Right lobe of liver (tissue), 6 donors: ENCODE measurements around the gene PRLHR. TPM values are rescaled to one million over a fixed set of nuclear protein-coding genes. Genes with fewer than 3 reads are reported as not detected.
A peak's percentile ranks its signal among the peaks of the same experiment; 100 is the strongest.

Experiments
- ATAC-seq, 4 donors: fragments of 200-7000 bp; cut with Tn5 transposase; one replicate each; pipeline ENCODE4 v1.9.1; 2020; ENCODE audit warnings: mild to moderate bottlenecking in 4 of 4, moderate library complexity in 4 of 4
- DNase-seq, 3 donors: peaks; one replicate each; pipeline ENCODE4 v3.0.0-alpha.2; 2020
- H3K27ac ChIP-seq, 3 donors: fragments of 200-600 bp; one replicate each; pipeline ENCODE4 v1.8.0; 2022
- H3K27me3 ChIP-seq, 2 donors: fragments of 200-600 bp; one replicate each; pipeline ENCODE4 v1.8.0; 2022
- H3K36me3 ChIP-seq, 4 donors: fragments of 200-600 bp; sonication (generic) in 1 of 4; one replicate each; pipeline versions ENCODE4 v1.5.1 to v1.8.0; 2017 to 2022; ENCODE audit warnings: control low read depth in 1 of 4
- H3K4me1 ChIP-seq, 4 donors: fragments of 200-600 bp; sonication (generic) in 1 of 4; one replicate each; pipeline versions ENCODE4 v1.5.1 to v1.8.0; 2017 to 2022; ENCODE audit warnings: control low read depth in 1 of 4
- H3K4me3 ChIP-seq, 3 donors: fragments of 200-600 bp; one replicate each; pipeline ENCODE4 v1.8.0; 2022
- H3K9me3 ChIP-seq, 4 donors: fragments of 200-600 bp; sonication (generic) in 1 of 4; one replicate each; pipeline versions ENCODE4 v1.5.1 to v1.8.0; 2017 to 2022; ENCODE audit warnings: control low read depth in 1 of 4
- POLR2A ChIP-seq: fragments of 450-650 bp; IDR thresholded peaks from one replicate; pipeline ENCODE4 v1.6.1; 2017; ENCODE audit warnings: antibody characterized with exemption, mild to moderate bottlenecking
- WGBS: methylation state at CpG from one replicate; pipeline ENCODE4 v1.1.6; 2018; ENCODE audit warnings: low coverage, low lambda C conversion rate; ENCODE audit not compliant: insufficient coverage; ENCODE audit errors: missing lambda C conversion rate; 5-methylcytosine and 5-hydroxymethylcytosine counted together
- intact Hi-C, 2 donors: fragments of 100-400 bp; cut with DNase I; formaldehyde crosslinking; loops; one replicate each; pipeline versions ENCODE4 v1.11.2 to v1.14.1; 2022
- total RNA-seq, 6 experiments: library from RNA; depleted of rRNA in 2 of 6; stranded (reverse); fragments of >200 nt in 2 of 6; fragmentation: NEBNext Ultra II Directional in 3 of 6; extraction: Animal tissue kit (Norgen Biotek cat#: 25700) in 3 of 6; gene quantifications; one replicate each; pipeline versions ENCODE4 v1.1.0 to v1.2.4, GENCODE V29; 2016 to 2023
- TF ChIP-seq, protein P1 (sequence below), 4 donors: fragments of 200-600 bp in 3 of 4; fragments of 450-650 bp in 1 of 4; IDR thresholded peaks; one replicate each; pipeline versions ENCODE4 v1.5.1 to v1.8.0; 2016 to 2022; ENCODE audit warnings: antibody characterized with exemption in 4 of 4, mild to moderate bottlenecking in 2 of 4
- donor health status: DM: no; HTN: yes; CAD: no.
- donor health status: DM: no; HTN: no; CAD: no.
- donor health status: DM: no; HTN: no; CAD: no.
- donor health status: DM: no; HTN: yes; CAD: no.
- donor health status: DM: no; HTN: yes; CAD: no.

PRLHR gene
- total RNA-seq, 6 experiments from 2014 or later = not detected

DNA sequence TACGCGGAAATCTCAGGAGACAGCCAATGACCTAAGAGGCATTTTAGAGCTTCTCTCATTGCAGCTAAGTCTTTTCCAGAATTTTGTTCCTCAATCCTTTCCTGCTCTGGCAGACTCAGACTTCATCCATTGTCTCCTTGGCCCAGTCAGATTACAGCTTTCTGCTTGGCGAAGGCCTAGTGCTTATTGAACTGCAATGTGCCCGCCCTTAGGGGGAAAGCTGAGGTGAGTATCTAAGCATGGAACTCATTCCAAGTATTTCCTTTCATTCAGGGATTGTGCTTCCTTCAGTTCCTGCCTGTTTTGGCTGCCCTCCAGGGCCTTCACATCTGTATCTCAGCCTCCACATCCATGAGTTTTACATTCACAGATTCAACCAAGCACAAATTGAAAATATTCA is 37.5 kb downstream of the PRLHR start:
- 46% methylated on average over 4 of the region's 4 CpGs for WGBS

GRCh38 chr10:118551535-118552100 is 43.8 kb downstream of the PRLHR start:
- DNase-seq (no peak), ATAC-seq (no peak)
- Histone ChIP-seq H3K4me1 (no peaks in the 10 kb centered on the region), H3K36me3 (no peaks in the 10 kb centered on the region), H3K4me3 (no peak overlapping the region), H3K9me3 (no peaks in the 10 kb centered on the region), H3K27me3 (no peaks in the 10 kb centered on the region), H3K27ac (no peak overlapping the region)
- TF ChIP-seq, protein P1, sequence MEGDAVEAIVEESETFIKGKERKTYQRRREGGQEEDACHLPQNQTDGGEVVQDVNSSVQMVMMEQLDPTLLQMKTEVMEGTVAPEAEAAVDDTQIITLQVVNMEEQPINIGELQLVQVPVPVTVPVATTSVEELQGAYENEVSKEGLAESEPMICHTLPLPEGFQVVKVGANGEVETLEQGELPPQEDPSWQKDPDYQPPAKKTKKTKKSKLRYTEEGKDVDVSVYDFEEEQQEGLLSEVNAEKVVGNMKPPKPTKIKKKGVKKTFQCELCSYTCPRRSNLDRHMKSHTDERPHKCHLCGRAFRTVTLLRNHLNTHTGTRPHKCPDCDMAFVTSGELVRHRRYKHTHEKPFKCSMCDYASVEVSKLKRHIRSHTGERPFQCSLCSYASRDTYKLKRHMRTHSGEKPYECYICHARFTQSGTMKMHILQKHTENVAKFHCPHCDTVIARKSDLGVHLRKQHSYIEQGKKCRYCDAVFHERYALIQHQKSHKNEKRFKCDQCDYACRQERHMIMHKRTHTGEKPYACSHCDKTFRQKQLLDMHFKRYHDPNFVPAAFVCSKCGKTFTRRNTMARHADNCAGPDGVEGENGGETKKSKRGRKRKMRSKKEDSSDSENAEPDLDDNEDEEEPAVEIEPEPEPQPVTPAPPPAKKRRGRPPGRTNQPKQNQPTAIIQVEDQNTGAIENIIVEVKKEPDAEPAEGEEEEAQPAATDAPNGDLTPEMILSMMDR (IDR thresholded peaks at IDR 0.05) = no peak
- no peak for TF ChIP-seq POLR2A
- 35% methylated on average over 9 of the region's 10 CpGs for whole genome bisulfite sequencing
- intact Hi-C loops = no loop called here

More for the DNA sequence above, 37.5 kb downstream of the PRLHR start:
- DNase-seq (no peak), ATAC-seq (peak in 1 of 4 donors; percentile 23)
- TF ChIP-seq POLR2A = no peak
- TF ChIP-seq, protein P1 (IDR thresholded peaks at IDR 0.05) = no peak
- no peak overlapping the region for H3K4me3 ChIP-seq
- no peak overlapping the region for H3K27ac ChIP-seq
- no peaks in the 10 kb centered on the region for H3K9me3 ChIP-seq
- no peaks in the 10 kb centered on the region for H3K36me3 ChIP-seq
- no peaks in the 10 kb centered on the region for H3K27me3 ChIP-seq
- intact Hi-C loops = no loop called here
- no peaks in the 10 kb centered on the region for H3K4me1 ChIP-seq

- H3K4me1 ChIP-seq = no peaks in the 10 kb centered on the region
- ATAC-seq = no peak
- no peak overlapping the region for H3K4me3 ChIP-seq
- intact Hi-C loops = no loop called here
- H3K27me3 ChIP-seq = no peaks in the 10 kb centered on the region
- H3K9me3 ChIP-seq = no peaks in the 10 kb centered on the region
- no peaks in the 10 kb centered on the region for H3K36me3 ChIP-seq
- WGBS = 71% methylated on average over 5 of the region's 5 CpGs
- DNase-seq = no peak
- TF ChIP-seq, protein P1 (IDR thresholded peaks at IDR 0.05) = no peak
- no peak overlapping the region for H3K27ac ChIP-seq
These were observed 48.2 kb downstream of the PRLHR start for GRCh38 chr10:118547282-118547681.

- H3K27me3 ChIP-seq = no peaks in the 10 kb centered on the region
- no peaks in the 10 kb centered on the region for H3K9me3 ChIP-seq
- H3K36me3 ChIP-seq = no peaks in the 10 kb centered on the region
- H3K4me1 ChIP-seq = no peaks in the 10 kb centered on the region
- DNase-seq (no peak), ATAC-seq (no peak)
- intact Hi-C loops = no loop called here
- H3K4me3 ChIP-seq = no peak overlapping the region
- H3K27ac ChIP-seq = no peak overlapping the region
- no peak for TF ChIP-seq POLR2A
- TF ChIP-seq, protein P1 (IDR thresholded peaks at IDR 0.05) = no peak
- 49% methylated on average over 2 of the region's 2 CpGs for WGBS
These were observed 49.0 kb downstream of the PRLHR start for GRCh38 chr10:118546479-118546878.

DNA sequence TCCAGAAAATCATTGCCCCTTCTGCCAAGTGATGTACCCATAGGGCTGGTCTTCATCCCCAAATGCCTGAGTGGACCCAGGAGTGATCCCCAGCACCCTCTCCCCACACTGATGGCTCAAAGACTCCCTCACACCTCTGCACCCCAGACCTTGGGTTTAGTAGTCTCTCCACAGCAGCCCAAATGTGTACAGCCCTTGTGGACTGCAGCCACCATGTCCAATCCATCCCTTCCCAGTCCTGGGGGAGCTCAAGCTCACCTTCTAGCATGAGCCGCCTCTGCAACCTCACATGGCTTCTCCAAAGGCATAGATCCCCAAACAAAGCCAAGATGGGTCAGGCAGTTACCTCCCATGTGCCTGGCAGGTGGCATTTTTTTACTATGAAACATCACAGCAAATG is 50.1 kb downstream of the PRLHR start:
- TF ChIP-seq, protein P1 (IDR thresholded peaks at IDR 0.05) = no peak
- no peak for TF ChIP-seq POLR2A

More for the DNA sequence above, 50.1 kb downstream of the PRLHR start:
- Histone ChIP-seq H3K4me3 (no peak overlapping the region), H3K27me3 (no peaks in the 10 kb centered on the region), H3K4me1 (no peaks in the 10 kb centered on the region), H3K27ac (no peak overlapping the region), H3K9me3 (no peaks in the 10 kb centered on the region), H3K36me3 (no peaks in the 10 kb centered on the region)
- no peak for ATAC-seq
- intact Hi-C loops = no loop called here
- no peak for DNase-seq
- 33% methylated on average over 1 of the region's 1 CpG for WGBS
